HL-60 (cell line): ENCODE measurements around the gene KSR2.

Source experiments
- CTCF ChIP-seq: IDR thresholded peaks from one replicate; pipeline ENCODE4 v1.5.1; 2011; ENCODE audit warnings: low read length, control low read depth, inconsistent platforms; ENCODE audit not compliant: insufficient read depth
- POLR2AphosphoS5 ChIP-seq: IDR thresholded peaks from 2 replicates; pipeline ENCODE4 v1.6.1; 2012; ENCODE audit warnings: low read depth

GRCh38 chr12:117718559-117718958, 250.2 kb downstream of the KSR2 start:
- TF ChIP-seq CTCF: no peak
- no peak for TF ChIP-seq POLR2AphosphoS5
